HEK293 (cell line): Measurements from ENCODE around the gene LRRC8C.

ENCODE experiments used
- CTCF ChIA-PET: fragments of 350-600 bp; formaldehyde crosslinking; extraction: SDS; loops from one replicate; lab custom pipeline; 2021; ENCODE audit warnings: antibody characterized with exemption; lab: Yijun Ruan, JAX
- POLR2A ChIA-PET: fragments of 300-600 bp; formaldehyde crosslinking; extraction: SDS; loops from one replicate; lab custom pipeline; 2020; ENCODE audit warnings: antibody characterized with exemption, inconsistent platforms; lab: Yijun Ruan, JAX
- H3K27ac ChIP-seq: fragments of 200-500 bp; sonication (Bioruptor generic); 2 replicates; pipeline ENCODE4 v1.5.1; 2014; ENCODE audit warnings: low read depth, low read length, control low read depth, inconsistent platforms; ENCODE audit errors: extremely low read depth
- H3K36me3 ChIP-seq, 2 experiments: fragments of 200-500 bp in 1 of 2; sonication (Bioruptor generic) in 1 of 2; 1 replicate in 1 of 2; 2 replicates in 1 of 2; pipeline ENCODE4 v1.5.1; 2014 to 2017; ENCODE audit warnings: inconsistent platforms in 2 of 2, low read length in 2 of 2; ENCODE audit not compliant: control insufficient read depth in 2 of 2, insufficient read depth in 1 of 2
- H3K4me1 ChIP-seq: fragments of 200-500 bp; sonication (Bioruptor generic); 2 replicates; pipeline ENCODE4 v1.5.1; 2014; ENCODE audit warnings: mild to moderate bottlenecking, low read length, inconsistent platforms; ENCODE audit not compliant: control insufficient read depth, insufficient read depth
- H3K4me3 ChIP-seq: 2 replicates; pipeline ENCODE4 v1.5.1; 2011; ENCODE audit warnings: low read depth, mild to moderate bottlenecking, control low read depth, low read length, moderate library complexity
- H3K9me3 ChIP-seq: fragments of 200-500 bp; sonication (Bioruptor generic); 2 replicates; pipeline ENCODE4 v1.5.1; 2014; ENCODE audit warnings: low read depth, low read length, inconsistent platforms; ENCODE audit not compliant: control insufficient read depth, insufficient read depth
- BCL11B ChIP-seq: fragments of 450-650 bp; formaldehyde crosslinking; IDR thresholded peaks from 2 replicates; pipeline ENCODE4 v1.5.1; 2016; ENCODE audit warnings: low read depth, missing biosample characterization, missing genetic modification characterization
- GLIS1 ChIP-seq: fragments of 450-650 bp; formaldehyde crosslinking; IDR thresholded peaks from 2 replicates; pipeline ENCODE4 v1.5.1; 2016; ENCODE audit warnings: missing biosample characterization, missing genetic modification characterization
- KLF1 ChIP-seq: fragments of 450-650 bp; formaldehyde crosslinking; IDR thresholded peaks from 2 replicates; pipeline ENCODE4 v1.5.1; 2016; ENCODE audit warnings: missing biosample characterization, missing genetic modification characterization
- KLF8 ChIP-seq: fragments of 450-650 bp; formaldehyde crosslinking; IDR thresholded peaks from 2 replicates; pipeline ENCODE4 v1.5.1; 2016; ENCODE audit warnings: missing biosample characterization, missing genetic modification characterization
- MEIS1 ChIP-seq: sonication (generic); formaldehyde crosslinking; IDR thresholded peaks from 2 replicates; pipeline ENCODE4 v1.8.1; 2022; ENCODE audit warnings: missing genetic modification reagents, mild to moderate bottlenecking, borderline replicate concordance
- MYNN ChIP-seq: fragments of 450-650 bp; formaldehyde crosslinking; IDR thresholded peaks from 2 replicates; pipeline ENCODE4 v1.5.1; 2016; ENCODE audit warnings: missing biosample characterization, missing genetic modification characterization, borderline replicate concordance
- OVOL3 ChIP-seq: fragments of 450-650 bp; formaldehyde crosslinking; IDR thresholded peaks from 2 replicates; pipeline ENCODE4 v1.5.1; 2016; ENCODE audit warnings: missing biosample characterization, missing genetic modification characterization
- PRDM4 ChIP-seq: fragments of 450-650 bp; formaldehyde crosslinking; IDR thresholded peaks from 2 replicates; pipeline ENCODE4 v1.5.1; 2017; ENCODE audit warnings: missing biosample characterization, missing genetic modification characterization
- YY1 ChIP-seq: fragments of 450-650 bp; formaldehyde crosslinking; IDR thresholded peaks from 2 replicates; pipeline ENCODE4 v1.5.1; 2018; ENCODE audit warnings: missing biosample characterization, missing genetic modification characterization
- ZBTB1 ChIP-seq: fragments of 450-650 bp; formaldehyde crosslinking; IDR thresholded peaks from 2 replicates; pipeline ENCODE4 v1.5.1; 2016; ENCODE audit warnings: missing biosample characterization, missing genetic modification characterization
- ZNF174 ChIP-seq: fragments of 450-650 bp; formaldehyde crosslinking; IDR thresholded peaks from 2 replicates; pipeline ENCODE4 v1.5.0; 2017; ENCODE audit warnings: missing biosample characterization, mild to moderate bottlenecking, missing genetic modification characterization
- ZNF214 ChIP-seq: fragments of 450-650 bp; formaldehyde crosslinking; IDR thresholded peaks from 2 replicates; pipeline ENCODE4 v1.5.1; 2017; ENCODE audit warnings: missing biosample characterization, mild to moderate bottlenecking, missing genetic modification characterization, borderline replicate concordance
- ZNF24 ChIP-seq: fragments of 450-650 bp; formaldehyde crosslinking; IDR thresholded peaks from 2 replicates; pipeline ENCODE4 v1.5.1; 2016; ENCODE audit warnings: missing biosample characterization, missing genetic modification characterization
- ZNF354C ChIP-seq: fragments of 450-650 bp; formaldehyde crosslinking; IDR thresholded peaks from 2 replicates; pipeline ENCODE4 v1.5.1; 2016; ENCODE audit warnings: missing biosample characterization, missing genetic modification characterization, low read depth, borderline replicate concordance
- ZNF362 ChIP-seq: fragments of 450-650 bp; formaldehyde crosslinking; IDR thresholded peaks from 2 replicates; pipeline ENCODE4 v1.5.1; 2016; ENCODE audit warnings: missing biosample characterization, missing genetic modification characterization
- ZNF391 ChIP-seq: fragments of 450-650 bp; formaldehyde crosslinking; IDR thresholded peaks from 2 replicates; pipeline ENCODE4 v1.5.1; 2016; ENCODE audit warnings: low read depth, missing biosample characterization, missing genetic modification characterization, borderline replicate concordance
- ZNF510 ChIP-seq: fragments of 450-650 bp; formaldehyde crosslinking; IDR thresholded peaks from 2 replicates; pipeline ENCODE4 v1.5.1; 2018; ENCODE audit warnings: mild to moderate bottlenecking, missing genetic modification characterization, missing biosample characterization; ENCODE audit not compliant: insufficient replicate concordance
- ZNF530 ChIP-seq: fragments of 450-650 bp; formaldehyde crosslinking; IDR thresholded peaks from 2 replicates; pipeline ENCODE4 v1.5.1; 2016; ENCODE audit warnings: low read depth, missing biosample characterization, missing genetic modification characterization
- ZNF548 ChIP-seq: fragments of 450-650 bp; formaldehyde crosslinking; IDR thresholded peaks from 2 replicates; pipeline ENCODE4 v1.5.1; 2016; ENCODE audit warnings: missing biosample characterization, missing genetic modification characterization
- ZNF561 ChIP-seq: fragments of 450-650 bp; IDR thresholded peaks from 2 replicates; pipeline ENCODE4 v1.5.1; 2018; ENCODE audit warnings: missing biosample characterization, missing genetic modification characterization, borderline replicate concordance
- ZNF654 ChIP-seq: fragments of 450-650 bp; formaldehyde crosslinking; IDR thresholded peaks from 2 replicates; pipeline ENCODE4 v1.5.1; 2016; ENCODE audit warnings: low read depth, missing biosample characterization, missing genetic modification characterization
- ZNF664 ChIP-seq: fragments of 450-650 bp; formaldehyde crosslinking; IDR thresholded peaks from 2 replicates; pipeline ENCODE4 v1.5.1; 2016; ENCODE audit warnings: missing biosample characterization, missing genetic modification characterization
- ZNF830 ChIP-seq: fragments of 450-650 bp; IDR thresholded peaks from 2 replicates; pipeline ENCODE4 v1.5.0; 2018; ENCODE audit warnings: missing biosample characterization, missing genetic modification characterization, low read depth, mild to moderate bottlenecking, moderate library complexity
- ZSCAN30 ChIP-seq: fragments of 450-650 bp; IDR thresholded peaks from 2 replicates; pipeline ENCODE4 v1.5.1; 2018; ENCODE audit warnings: missing biosample characterization, mild to moderate bottlenecking, missing genetic modification characterization, moderate library complexity
- TF ChIP-seq, protein P1 (sequence below): fragments of 450-650 bp; formaldehyde crosslinking; optimal IDR thresholded peaks from 2 replicates; pipeline ENCODE3; 2016; ENCODE audit warnings: missing biosample characterization, mild to moderate bottlenecking, missing genetic modification characterization
- TF ChIP-seq, protein P2 (sequence below): fragments of 450-650 bp; formaldehyde crosslinking; IDR thresholded peaks from 2 replicates; pipeline ENCODE4 v1.5.1; 2016; ENCODE audit warnings: missing biosample characterization, missing genetic modification characterization

The LRRC8C gene

DNA sequence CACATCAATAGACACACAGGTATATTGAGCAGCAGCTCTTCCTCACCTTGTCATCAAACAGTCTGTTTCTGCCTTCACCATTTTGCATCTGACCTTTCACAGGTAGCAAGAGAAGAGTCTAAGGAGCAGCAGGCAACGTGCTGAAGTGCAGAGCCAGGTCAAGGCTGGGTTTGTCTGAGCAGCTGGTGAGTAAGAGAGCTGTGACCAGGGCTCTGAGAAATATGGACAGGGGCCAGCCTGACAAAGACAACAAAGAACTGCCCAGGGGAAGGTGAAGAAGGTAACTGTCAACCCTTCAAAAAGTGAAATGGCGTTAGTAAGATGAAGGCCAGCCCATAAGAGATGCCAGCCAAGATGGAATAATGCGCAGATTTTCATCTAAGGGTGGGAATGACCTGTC is 129.0 kb downstream of the LRRC8C start (continued):
- TF ChIP-seq, protein P1, sequence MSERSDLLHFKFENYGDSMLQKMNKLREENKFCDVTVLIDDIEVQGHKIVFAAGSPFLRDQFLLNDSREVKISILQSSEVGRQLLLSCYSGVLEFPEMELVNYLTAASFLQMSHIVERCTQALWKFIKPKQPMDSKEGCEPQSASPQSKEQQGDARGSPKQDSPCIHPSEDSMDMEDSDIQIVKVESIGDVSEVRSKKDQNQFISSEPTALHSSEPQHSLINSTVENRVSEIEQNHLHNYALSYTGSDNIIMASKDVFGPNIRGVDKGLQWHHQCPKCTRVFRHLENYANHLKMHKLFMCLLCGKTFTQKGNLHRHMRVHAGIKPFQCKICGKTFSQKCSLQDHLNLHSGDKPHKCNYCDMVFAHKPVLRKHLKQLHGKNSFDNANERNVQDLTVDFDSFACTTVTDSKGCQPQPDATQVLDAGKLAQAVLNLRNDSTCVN (tag by site-specific recombination): no peak
- TF ChIP-seq ZNF354C: no peak
- TF ChIP-seq YY1 (tag by site-specific recombination): no peak
- TF ChIP-seq, all 188 proteins: peak for 0

DNA sequence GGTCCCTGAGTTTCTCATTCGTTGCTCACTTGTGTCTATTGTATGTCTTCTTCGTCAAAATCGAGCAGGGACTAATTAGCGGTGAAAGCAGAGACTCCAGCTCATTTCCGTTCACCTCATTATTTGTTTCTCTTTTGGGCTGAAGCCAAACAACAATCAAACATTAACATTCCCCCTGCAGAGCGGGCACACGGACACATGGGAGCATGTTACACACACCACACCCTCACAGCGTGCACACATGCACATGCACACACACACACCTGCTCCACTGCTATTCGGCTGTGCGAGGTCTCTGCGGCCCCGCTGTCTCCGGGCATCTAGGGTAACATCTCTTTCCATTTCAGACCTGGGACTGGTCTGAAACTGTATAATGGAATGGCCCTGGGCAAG is 129.5 kb downstream of the LRRC8C start:
- POLR2A ChIA-PET: interaction anchor here (0.7 to 1.0 kb wide), 3 partner anchors 59 to 131 kb away, joined by 3 to 4 read pairs (median 4); partner anchors contain the start of genes LRRC8C and LRRC8D
- no peak overlapping the region for H3K4me3 ChIP-seq
- CTCF ChIA-PET: interaction anchor here (0.6 to 3.8 kb wide), 56 partner anchors 9 to 788 kb away, joined by 3 to 72 read pairs (median 4); partner anchors contain the start of gene LRRC8C
- TF ChIP-seq ZNF174 (tag by site-specific recombination) (no peak), ZBTB1 (tag by site-specific recombination) (no peak), ZNF362 (no peak), KLF1 (tag by site-specific recombination) (no peak), BCL11B (no peak), OVOL3 (tag by site-specific recombination) (no peak), ZNF664 (no peak), ZNF548 (tag by site-specific recombination) (no peak)
- TF ChIP-seq, protein P2, sequence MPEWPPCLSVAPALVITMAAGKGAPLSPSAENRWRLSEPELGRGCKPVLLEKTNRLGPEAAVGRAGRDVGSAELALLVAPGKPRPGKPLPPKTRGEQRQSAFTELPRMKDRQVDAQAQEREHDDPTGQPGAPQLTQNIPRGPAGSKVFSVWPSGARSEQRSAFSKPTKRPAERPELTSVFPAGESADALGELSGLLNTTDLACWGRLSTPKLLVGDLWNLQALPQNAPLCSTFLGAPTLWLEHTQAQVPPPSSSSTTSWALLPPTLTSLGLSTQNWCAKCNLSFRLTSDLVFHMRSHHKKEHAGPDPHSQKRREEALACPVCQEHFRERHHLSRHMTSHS (tag by site-specific recombination): no peak
- no peaks in the 10 kb centered on the region for H3K4me1 ChIP-seq
- H3K36me3 ChIP-seq: no peaks in the 10 kb centered on the region
- no peak overlapping the region for H3K27ac ChIP-seq
- H3K9me3 ChIP-seq: no peaks in the 10 kb centered on the region

- no peaks in the 10 kb centered on the region for H3K4me1 ChIP-seq
- CTCF ChIA-PET: interaction anchor here (0.6 to 3.8 kb wide), 65 partner anchors 8 to 1475 kb away, joined by 3 to 72 read pairs (median 4); partner anchors contain the start of gene LRRC8C
- no peak overlapping the region; the same call in 1 of the 2 replicates for H3K27ac ChIP-seq
- H3K36me3 ChIP-seq: no peaks in the 10 kb centered on the region
- POLR2A ChIA-PET: interaction anchor here (0.7 to 1.0 kb wide), 4 partner anchors 58 to 222 kb away, joined by 3 to 4 read pairs (median 4); partner anchors contain the start of genes LRRC8C and LRRC8D
- peak overlapping the region; percentile 35 for H3K4me3 ChIP-seq
- H3K9me3 ChIP-seq: no peaks in the 10 kb centered on the region
- TF ChIP-seq YY1 (tag by site-specific recombination) (no peak), MEIS1 (CRISPR knock-in tag) (no peak), GLIS1 (peak; percentile 35; the same call in 1 of the 2 replicates), ZNF391 (peak; percentile 28; the same call in 1 of the 2 replicates), ZNF174 (tag by site-specific recombination) (no peak), BCL11B (no peak), ZNF530 (tag by site-specific recombination) (no peak), ZNF830 (tag by site-specific recombination) (no peak), ZNF24 (tag by site-specific recombination) (no peak), ZSCAN30 (tag by site-specific recombination) (peak; percentile 94), ZNF510 (tag by site-specific recombination) (no peak), KLF8 (tag by site-specific recombination) (no peak; the same call in 1 of the 2 replicates), ZNF561 (tag by site-specific recombination) (0 out of 2 replicates have a peak, but pooled peaks have one; percentile 74), MYNN (tag by site-specific recombination) (no peak), ZNF654 (tag by site-specific recombination) (peak; percentile 93), ZNF214 (tag by site-specific recombination) (no peak), PRDM4 (tag by site-specific recombination) (no peak)
These were observed 130.1 kb downstream of the LRRC8C start for GRCh38 chr1:89762779-89763648.
